Limb (tissue), 2 donors: ENCODE measurements around the gene RTCA.
"Not testable (repeated sequence)": the region's sequence is repeated elsewhere in the genome, so short reads cannot be mapped to it uniquely, and the experiment has no call there.

ENCODE experiments used
- DNase-seq, 2 donors: peaks; one replicate each; pipeline ENCODE4 v3.0.0-alpha.2; 2016; ENCODE audit errors: extremely low spot score in 2 of 2

Gene RTCA

DNA sequence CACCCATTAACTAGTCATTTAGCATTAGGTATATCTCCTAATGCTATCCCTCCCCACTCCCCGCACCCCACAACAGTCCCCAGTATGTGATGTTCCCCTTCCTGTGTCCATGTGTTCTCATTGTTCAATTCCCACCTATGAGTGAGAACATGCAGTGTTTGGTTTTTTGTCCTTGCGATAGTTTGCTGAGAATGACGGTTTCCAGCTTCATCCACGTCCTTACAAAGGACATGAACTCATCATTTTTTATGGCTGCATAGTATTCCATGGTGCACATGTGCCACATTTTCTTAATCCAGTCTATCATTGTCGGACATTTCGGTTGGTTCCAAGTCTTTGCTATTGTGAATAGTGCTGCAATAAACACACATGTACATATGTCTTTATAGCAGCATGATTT is 7.6 kb upstream of the RTCA start:
- DNase-seq: not testable (repeated sequence)

GRCh38 chr1:100261686-100262085 is 4.3 kb upstream of the RTCA start:
- no peak for DNase-seq

DNA sequence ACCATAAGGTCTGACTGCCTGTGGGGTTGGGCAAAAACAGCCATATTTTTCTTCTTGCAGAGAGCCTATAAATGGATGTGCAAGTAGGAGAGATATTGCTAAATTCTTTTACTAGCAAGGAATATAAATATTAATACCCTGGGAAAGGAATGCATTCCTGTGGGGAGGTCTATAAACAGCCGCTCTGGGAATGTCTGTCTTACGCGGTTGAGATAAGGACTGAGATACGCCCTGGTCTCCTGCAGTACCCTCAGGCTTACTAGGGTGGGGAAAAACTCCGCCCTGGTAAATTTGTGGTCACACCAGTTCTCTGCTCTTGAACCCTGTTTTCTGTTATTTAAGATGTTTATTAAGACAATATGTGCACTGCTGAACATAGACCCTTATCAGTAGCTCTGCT is 1.9 kb upstream of the RTCA start:
- not testable (repeated sequence) for DNase-seq

GRCh38 chr1:100265562-100265930 is 470 bp upstream of the RTCA start:
- no peak for DNase-seq

DNA sequence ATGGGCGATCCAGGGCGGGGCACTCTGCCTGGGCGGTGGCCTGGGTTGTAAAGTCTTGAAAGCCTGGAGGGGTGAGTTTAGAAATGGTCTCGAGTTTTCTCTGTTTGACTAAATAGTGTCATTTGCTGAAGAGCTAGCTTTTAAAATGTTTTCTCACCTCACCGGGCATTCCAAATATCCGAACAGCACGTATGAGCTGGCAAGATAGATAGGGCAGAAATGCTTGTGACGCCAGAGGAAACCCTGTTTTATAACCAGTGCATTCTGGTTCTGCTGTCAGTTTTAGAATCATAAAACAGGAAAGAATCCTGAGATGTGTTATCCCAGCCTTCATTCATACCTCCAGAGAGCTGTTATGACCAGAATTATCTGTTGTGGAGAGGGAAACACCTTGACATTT is 725 bp downstream of the RTCA start:
- no peak for DNase-seq

DNA sequence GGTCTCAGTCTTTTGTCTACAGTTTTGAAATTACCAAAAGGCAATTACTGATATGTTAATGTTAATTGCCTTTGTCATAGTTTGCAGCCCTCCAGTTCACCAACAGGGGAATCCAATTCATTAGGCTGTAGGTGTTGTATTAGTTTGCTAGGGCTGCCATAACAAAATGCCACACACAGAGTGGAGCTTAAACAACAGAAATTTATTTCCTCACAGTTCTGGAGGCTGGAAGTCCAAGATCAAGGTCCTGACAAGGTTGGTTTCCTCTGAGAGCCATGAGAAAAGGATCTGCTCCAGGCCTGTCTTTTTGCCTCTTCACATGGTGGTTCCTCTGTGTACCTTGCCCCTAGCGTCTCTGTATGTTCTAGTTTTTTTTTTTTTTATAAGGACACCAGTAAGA is 1.3 kb downstream of the RTCA start:
- DNase-seq: no peak

DNA sequence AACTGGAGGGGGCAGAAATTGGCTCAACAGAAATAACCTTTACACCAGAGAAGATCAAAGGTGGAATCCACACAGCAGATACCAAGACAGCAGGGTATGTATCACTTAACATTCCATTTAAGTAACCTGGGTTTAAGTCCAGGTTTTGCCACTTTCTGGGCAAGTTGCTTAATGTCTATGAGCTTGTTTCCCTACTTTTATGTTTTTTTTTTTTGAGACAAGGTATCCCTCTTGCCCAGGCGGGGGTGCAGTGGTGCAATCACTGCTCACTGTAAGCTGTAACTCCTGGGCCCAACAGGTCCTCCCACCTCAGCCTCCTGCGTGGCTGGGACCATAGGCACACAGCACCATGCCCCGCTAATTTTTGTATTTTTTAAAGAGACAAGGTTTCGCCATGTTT is 2.2 kb downstream of the RTCA start:
- DNase-seq: no peak

DNA sequence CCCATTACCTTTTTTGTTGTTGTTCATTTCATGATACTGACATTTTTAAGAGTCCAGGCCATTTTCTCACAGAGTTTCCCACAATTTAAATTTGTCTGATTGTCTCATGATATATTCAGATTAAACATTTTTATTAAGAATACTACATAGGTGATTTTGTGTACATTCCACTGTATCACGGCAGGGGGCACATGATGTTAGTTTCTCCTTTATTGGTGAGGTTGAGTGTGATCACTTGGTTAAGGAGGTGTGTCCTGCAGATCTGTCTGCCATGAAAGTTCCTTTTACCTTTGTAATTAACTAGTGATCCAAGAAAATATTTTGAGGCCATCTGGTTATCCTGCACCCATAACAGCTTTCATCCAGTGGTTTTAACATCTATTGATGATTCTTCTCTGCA is 11.8 kb downstream of the RTCA start:
- no peak for DNase-seq

DNA sequence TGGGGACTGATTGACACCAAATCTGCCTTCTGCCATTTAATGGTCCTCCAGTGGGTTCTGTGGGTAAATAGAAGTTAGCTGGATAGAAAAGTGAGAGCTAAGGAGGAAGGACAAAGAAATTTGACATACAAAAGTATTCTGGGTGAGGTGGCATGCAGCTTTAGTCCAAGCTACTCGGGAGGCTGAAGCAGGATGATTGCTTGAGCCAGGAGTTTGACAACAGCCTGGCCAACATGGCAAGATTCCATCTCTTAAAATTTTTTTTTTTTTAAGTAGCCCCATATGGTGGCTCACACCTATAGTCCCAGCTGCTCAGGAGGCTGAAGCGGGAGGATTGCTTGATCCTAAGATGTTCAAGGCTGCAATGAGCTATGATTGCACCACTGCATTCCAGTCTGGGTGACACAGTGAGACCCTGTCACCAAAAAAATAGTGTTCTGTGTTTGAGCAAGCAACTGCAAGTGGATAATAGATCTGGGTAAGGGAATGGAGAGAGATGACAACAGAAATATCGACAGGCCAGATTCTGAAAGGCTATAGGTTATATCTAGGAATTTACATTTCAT is 13.4 kb downstream of the RTCA start:
- DNase-seq: no peak

DNA sequence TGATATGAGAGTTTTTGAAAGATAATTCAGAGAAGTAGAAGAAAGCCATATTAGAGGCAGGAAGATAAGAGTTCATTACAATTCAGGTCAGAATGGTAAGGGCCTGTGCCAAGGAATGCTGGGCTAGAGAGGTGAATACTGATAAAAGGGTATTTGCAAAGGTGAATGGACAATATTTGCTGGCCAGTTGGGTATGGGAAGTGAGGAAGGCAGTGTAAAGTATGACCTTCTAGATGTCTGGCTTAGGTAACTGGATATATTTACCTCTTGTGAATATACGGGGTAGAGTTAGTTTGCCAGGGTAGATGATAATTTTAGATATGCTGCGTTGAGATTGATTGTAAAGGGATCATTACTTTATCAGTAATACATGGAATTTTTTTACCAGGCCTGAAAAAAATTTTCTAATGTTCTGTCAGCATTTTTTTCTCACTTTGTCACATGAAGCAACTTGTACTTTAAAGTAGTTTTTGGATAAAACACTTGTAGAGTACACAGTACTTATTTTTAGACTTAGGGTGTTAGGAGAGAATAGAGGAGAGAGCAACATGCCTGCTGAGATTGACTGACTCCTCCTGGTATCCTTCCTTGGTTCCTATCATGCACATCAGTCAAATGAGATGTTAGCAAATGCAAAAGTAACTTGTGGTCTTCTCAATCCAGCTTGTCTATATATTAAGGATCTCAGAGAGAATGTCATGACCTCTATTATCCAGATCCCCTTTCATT is 14.1 kb downstream of the RTCA start:
- no peak for DNase-seq

DNA sequence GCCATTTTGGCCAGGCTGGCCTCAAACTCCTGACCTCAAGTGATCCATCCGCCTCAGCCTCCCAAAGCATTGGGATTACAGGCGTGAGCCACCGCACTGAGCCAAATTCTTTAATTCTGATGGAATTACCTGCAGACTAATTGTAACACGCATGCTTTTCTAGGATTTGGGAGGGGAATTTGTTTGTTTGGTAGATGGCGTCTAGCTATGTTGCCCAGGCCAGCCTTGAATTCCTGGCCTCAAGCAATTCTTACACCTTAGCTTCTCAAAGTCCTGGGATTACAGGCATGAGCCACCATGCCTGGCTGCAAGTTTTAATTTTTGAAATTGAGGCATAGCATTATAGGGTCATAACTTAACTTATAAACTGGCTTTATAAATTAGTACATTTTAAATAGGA is 18.6 kb downstream of the RTCA start:
- no peak for DNase-seq

GRCh38 chr1:100287162-100287561 is 21.1 kb downstream of the RTCA start:
- DNase-seq: no peak

- DNase-seq: no peak
Observed at GRCh38 chr1:100290291-100290690, 24.3 kb downstream of the RTCA start.

- no peak for DNase-seq
Observed at GRCh38 chr1:100292711-100293110, 26.7 kb downstream of the RTCA start.

- DNase-seq: no peak
Observed at GRCh38 chr1:100296140-100296539, 30.1 kb downstream of the RTCA start.

DNA sequence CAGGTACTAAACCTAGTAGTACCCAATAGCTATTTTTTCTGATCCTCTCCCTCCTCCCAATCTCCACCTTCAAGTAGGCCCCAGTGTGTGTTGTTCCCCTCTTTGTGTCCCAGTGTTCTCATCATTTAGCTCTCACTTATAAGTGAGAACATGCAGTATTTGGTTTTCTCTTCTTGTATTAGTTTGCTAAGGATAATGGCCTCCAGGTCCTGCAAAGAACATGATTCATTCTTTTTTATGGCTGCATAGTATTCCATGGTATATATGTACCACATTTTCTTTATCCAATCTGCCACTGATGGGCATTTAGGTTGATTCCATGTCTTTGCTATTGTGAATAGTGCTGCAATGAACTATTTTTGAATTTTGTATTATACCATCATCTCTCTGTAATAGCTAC is 31.0 kb downstream of the RTCA start:
- DNase-seq: not testable (repeated sequence)

- no peak for DNase-seq
Observed at GRCh38 chr1:100298512-100298911, 32.5 kb downstream of the RTCA start.

- no peak for DNase-seq
Observed at GRCh38 chr1:100299521-100300222, 33.7 kb downstream of the RTCA start.

DNA sequence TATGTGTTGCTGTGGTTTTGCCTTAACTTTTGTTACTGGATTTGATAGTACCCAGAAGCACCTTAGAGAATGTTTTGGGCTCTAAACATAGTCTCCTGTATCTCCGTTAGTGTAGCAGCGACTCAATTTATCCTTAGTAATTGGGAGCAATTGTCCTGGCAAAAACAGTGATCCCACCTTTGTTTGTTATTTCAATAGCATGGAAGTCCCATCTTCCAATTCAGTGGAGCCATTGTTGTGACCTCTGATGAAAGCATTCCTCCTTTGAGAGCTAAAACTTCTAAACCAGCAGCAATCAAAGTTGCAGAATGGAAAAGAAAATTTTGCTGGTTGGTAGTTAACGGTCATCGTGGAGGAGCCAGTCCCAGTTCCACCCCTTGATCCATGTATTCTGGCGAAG is 34.7 kb downstream of the RTCA start:
- no peak for DNase-seq

GRCh38 chr1:100302739-100303138 is 36.7 kb downstream of the RTCA start:
- DNase-seq: no peak

GRCh38 chr1:100304227-100304626 is 38.2 kb downstream of the RTCA start:
- no peak for DNase-seq

DNA sequence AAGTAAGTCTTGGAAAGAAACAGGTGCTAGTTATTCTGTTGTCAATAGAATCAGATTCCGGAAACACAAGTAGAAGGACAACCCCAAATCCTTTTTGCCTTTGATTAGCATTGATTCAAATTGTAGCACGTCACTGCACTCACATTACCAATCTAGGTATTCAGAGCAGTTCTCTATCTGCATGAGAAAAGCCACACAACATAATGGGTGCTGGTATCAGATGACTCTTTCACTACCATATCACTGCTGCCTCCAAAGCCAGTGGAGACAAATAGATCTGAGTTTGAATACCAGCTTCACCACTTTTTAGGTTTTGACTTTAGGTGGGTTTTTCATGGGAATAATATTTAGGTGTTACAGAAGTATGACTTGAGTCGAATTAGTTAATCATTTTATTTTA is 38.9 kb downstream of the RTCA start:
- no peak for DNase-seq

- no peak for DNase-seq
Observed at GRCh38 chr1:100305954-100306353, 39.9 kb downstream of the RTCA start.
